RWPE2 (cell line): ENCODE measurements around the gene RAB3B.

Experiments
- ATAC-seq: fragments of 200-7000 bp; cut with Tn5 transposase; 3 replicates; pipeline ENCODE4 v1.9.1; 2021; ENCODE audit warnings: low read depth
- DNase-seq: peaks from one replicate; pipeline ENCODE4 v3.0.0-alpha.2; 2020; ENCODE audit warnings: low spot score
- H3K27ac ChIP-seq: fragments of 450-650 bp; 2 replicates; pipeline ENCODE4 v1.5.1; 2017; ENCODE audit warnings: mild to moderate bottlenecking; ENCODE audit not compliant: poor library complexity, severe bottlenecking
- H3K27me3 ChIP-seq: fragments of 250-450 bp; sonication (Bioruptor Pico); 2 replicates; pipeline ENCODE4 v1.5.1; 2021; ENCODE audit warnings: mild to moderate bottlenecking, moderate library complexity; ENCODE audit not compliant: insufficient read depth, poor library complexity, severe bottlenecking
- H3K36me3 ChIP-seq: fragments of 250-450 bp; sonication (Bioruptor Pico); 2 replicates; pipeline ENCODE4 v1.5.1; 2020; ENCODE audit warnings: low read depth, mild to moderate bottlenecking, moderate library complexity
- H3K4me1 ChIP-seq: fragments of 250-450 bp; sonication (Bioruptor Pico); 2 replicates; pipeline ENCODE4 v1.5.1; 2021; ENCODE audit warnings: mild to moderate bottlenecking, moderate library complexity; ENCODE audit not compliant: insufficient read depth, poor library complexity, severe bottlenecking
- H3K4me3 ChIP-seq: fragments of 250-450 bp; sonication (Bioruptor Pico); 2 replicates; pipeline ENCODE4 v1.5.1; 2021; ENCODE audit warnings: mild to moderate bottlenecking, moderate library complexity; ENCODE audit not compliant: severe bottlenecking
- H3K9me3 ChIP-seq: fragments of 250-450 bp; sonication (Bioruptor Pico); 2 replicates; pipeline ENCODE4 v1.5.1; 2021; ENCODE audit warnings: mild to moderate bottlenecking, moderate library complexity; ENCODE audit not compliant: severe bottlenecking
- TF ChIP-seq, protein P1 (sequence below): fragments of 450-650 bp; IDR thresholded peaks from one replicate; pipeline ENCODE4 v1.5.1; 2017; ENCODE audit warnings: mild to moderate bottlenecking, moderate library complexity; ENCODE audit not compliant: poor library complexity, severe bottlenecking

RAB3B gene

DNA sequence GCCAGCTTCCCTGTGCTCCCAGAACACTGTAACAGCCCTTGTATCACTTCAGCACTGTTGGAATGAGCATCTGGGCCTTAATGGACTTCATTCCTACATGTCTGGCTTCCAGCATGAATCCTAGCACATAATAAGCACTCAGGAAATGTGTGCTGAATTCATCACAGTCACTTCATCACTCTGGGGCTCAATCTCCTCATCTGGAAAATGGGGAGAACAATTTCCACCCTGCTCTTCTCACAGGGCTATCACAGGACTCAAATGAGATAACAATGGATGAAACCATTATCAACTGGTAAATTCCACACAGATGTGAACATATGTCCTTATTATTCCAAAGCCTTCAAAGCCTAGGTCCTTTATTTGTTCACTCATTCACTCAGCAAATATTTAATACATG lies 12.4 kb downstream of the RAB3B start:
- Histone ChIP-seq H3K4me1 (no peaks in the 10 kb centered on the region), H3K9me3 (no peaks in the 10 kb centered on the region), H3K36me3 (peaks cover 21% of the 10 kb centered on the region), H3K27me3 (no peaks in the 10 kb centered on the region), H3K4me3 (no peak overlapping the region), H3K27ac (no peak overlapping the region)
- no peak for DNase-seq
- no peak for ATAC-seq
- TF ChIP-seq, protein P1, sequence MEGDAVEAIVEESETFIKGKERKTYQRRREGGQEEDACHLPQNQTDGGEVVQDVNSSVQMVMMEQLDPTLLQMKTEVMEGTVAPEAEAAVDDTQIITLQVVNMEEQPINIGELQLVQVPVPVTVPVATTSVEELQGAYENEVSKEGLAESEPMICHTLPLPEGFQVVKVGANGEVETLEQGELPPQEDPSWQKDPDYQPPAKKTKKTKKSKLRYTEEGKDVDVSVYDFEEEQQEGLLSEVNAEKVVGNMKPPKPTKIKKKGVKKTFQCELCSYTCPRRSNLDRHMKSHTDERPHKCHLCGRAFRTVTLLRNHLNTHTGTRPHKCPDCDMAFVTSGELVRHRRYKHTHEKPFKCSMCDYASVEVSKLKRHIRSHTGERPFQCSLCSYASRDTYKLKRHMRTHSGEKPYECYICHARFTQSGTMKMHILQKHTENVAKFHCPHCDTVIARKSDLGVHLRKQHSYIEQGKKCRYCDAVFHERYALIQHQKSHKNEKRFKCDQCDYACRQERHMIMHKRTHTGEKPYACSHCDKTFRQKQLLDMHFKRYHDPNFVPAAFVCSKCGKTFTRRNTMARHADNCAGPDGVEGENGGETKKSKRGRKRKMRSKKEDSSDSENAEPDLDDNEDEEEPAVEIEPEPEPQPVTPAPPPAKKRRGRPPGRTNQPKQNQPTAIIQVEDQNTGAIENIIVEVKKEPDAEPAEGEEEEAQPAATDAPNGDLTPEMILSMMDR, result no peak

DNA sequence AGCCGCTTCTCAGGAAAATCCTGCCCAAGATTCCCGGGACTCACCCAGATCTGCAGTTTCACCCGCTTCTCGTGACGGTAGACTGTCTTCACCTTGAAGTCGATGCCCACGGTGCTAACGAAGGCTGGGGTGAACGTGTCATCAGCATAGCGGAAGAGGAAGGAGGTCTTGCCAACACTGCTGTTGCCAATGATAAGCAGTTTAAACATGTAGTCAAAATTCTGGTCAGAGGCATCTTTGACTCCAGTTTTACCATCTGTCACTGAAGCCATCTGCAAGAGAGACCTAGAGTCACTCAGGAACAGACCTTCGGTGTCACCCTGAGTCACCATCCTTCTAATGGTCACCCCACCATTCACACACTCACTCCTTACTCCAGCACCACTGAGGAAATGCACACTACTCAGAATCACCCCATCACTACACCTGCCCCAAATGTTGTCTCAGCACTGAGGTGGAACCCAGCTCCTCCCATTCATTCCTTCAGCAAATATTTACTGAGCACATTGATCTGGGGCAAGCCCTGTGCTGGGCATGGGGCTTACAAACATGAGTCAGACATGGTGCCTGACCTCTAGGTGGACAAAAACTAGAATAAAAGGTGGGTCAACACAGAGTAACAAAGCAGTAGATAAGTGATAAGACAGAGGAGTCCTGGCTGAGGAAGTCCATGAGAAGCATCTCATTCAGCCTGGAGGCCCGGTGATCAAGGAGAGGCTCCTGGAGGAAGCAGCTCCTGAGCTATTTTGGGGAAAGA lies 13.5 kb downstream of the RAB3B start:
- TF ChIP-seq, protein P1, result no peak
- no peak for ATAC-seq

DNA sequence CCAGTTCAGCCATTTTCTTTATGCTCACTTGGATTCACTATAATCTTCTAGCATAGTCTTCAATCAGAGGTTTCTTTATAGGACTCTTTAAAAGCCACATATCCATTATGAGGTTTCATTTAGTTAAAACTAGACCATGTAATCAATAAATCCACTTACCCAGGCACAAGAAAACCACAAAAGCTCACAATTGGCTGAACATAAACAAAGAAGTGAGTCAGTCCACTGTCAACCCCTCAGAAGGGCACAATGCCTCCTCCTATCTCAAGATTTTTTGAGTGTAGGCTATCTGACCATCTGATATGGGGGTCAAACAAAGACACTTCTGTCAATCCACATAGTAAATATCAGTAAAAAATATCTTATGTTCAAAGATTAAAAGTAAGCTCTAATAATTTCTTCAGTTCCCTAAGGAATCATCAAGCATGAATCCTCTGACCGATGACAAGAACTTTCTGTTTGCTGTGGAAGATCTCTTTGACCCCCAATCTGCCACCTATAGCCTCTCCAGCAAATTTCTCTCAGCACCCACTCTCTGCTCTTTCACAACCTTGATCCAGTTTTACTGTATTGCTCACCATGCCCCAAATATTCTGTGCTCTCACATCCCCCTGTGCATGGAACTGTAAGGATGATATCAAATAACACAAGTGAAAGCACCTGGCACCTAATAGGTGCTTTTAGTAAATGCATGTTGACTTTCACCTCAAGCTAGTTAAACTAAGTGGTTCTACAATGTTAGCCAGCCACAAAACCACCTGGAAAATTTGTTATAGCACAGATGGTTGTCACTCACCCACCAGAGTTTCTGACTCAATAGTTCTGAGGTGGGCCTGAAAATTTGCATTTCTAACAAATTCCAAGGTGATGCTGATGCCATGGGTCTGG lies 16.7 kb downstream of the RAB3B start:
- ATAC-seq (no peak), DNase-seq (no peak)
- H3K27ac ChIP-seq, result no peak overlapping the region
- H3K36me3 ChIP-seq, result peaks cover 25% of the 10 kb centered on the region
- no peak overlapping the region for H3K4me3 ChIP-seq
- no peaks in the 10 kb centered on the region for H3K27me3 ChIP-seq
- H3K9me3 ChIP-seq, result no peaks in the 10 kb centered on the region
- H3K4me1 ChIP-seq, result no peaks in the 10 kb centered on the region
- TF ChIP-seq, protein P1, result no peak

More for the DNA sequence above, 13.5 kb downstream of the RAB3B start:
- H3K27me3 ChIP-seq, result no peaks in the 10 kb centered on the region
- H3K9me3 ChIP-seq, result no peaks in the 10 kb centered on the region
- no peak overlapping the region for H3K4me3 ChIP-seq
- H3K4me1 ChIP-seq, result no peaks in the 10 kb centered on the region
- peaks cover 23% of the 10 kb centered on the region for H3K36me3 ChIP-seq
- DNase-seq, result no peak
- H3K27ac ChIP-seq, result no peak overlapping the region

DNA sequence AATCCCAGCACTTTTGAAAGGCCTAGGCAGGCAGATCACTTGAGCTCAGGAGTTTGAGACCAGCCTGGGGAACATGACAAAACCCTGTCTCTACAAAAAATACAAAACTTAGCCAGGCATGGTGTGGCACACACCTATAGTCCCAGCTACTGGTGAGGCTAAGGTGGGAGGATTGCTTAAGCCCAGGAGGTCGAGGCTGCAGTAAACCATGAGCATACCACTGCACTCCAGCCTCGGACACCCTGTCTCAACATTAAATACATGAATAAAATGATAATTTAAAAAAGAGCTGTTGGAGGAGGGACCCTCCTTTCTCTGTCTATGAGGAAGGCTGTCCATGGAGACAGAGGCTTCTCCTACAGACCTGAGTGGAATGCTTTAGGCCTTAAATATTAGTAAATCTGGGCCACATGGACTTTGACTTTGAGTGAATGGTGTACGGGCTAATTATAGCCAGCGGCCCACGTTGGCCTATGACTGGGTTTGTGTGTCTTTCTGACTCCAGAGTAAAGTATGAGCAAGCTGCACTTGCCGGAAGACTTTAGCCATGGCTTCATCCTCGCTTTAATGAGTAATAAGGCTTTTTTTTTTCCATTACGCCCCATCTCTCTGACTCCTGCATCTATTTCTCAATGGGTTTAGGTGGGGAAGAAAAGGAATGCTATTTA lies 21.3 kb downstream of the RAB3B start:
- no peaks in the 10 kb centered on the region for H3K27me3 ChIP-seq
- H3K36me3 ChIP-seq, result peaks cover 20% of the 10 kb centered on the region
- no peaks in the 10 kb centered on the region for H3K4me1 ChIP-seq
- ATAC-seq (peak; percentile 85), DNase-seq (no peak)
- H3K4me3 ChIP-seq, result no peak overlapping the region
- H3K9me3 ChIP-seq, result no peaks in the 10 kb centered on the region
- TF ChIP-seq, protein P1, result no peak
- H3K27ac ChIP-seq, result peak overlapping the region; percentile 2
